ENCODE data around the gene MYG1.
A peak's percentile ranks its signal among the peaks of the same experiment; 100 is the strongest.
"Not testable (repeated sequence)": the region's sequence is repeated elsewhere in the genome, so short reads cannot be mapped to it uniquely, and the experiment has no call there.

MYG1 gene

DNA sequence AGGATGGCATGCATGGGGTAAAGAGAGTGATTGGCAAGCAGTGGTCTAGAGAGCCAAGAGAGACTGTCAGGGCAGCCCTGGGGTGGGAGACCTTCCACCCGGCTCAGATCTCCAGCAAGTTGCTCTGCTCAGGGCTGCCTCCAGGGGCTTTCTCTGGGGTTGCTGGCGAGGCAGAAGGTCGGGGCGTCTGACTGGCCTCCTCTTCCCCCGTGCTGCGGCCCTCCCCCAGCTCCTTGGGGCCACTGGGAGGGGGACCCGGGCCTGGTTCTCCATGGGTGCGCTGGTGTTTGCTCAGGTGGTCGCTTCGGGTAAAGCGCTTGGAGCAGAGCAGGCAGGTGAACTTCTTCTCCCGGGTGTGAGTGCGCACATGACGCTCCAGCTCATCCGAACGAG is 28.5 kb downstream of the MYG1 start:
- DNase-seq = no peak

DNA sequence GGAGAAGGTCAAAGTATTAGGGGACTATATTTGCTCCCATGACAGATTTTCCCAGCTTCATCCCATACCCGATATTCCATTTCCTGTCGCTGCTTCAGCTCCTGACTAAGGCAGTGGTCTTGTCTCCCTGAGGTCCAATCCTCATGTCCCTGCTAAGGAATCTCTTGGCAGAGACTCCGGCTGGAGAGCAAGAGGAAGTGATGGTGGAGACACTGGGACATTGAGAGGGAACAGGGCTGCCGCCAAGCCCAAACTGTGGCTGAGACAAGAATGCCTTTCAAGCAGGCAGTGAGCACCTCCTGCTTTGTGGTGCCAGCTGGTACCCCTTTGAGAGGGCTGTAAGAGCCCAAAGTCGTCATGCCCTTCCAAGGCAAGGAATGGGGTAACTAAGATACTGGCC is 31.2 kb downstream of the MYG1 start:
- DNase-seq = no peak

DNA sequence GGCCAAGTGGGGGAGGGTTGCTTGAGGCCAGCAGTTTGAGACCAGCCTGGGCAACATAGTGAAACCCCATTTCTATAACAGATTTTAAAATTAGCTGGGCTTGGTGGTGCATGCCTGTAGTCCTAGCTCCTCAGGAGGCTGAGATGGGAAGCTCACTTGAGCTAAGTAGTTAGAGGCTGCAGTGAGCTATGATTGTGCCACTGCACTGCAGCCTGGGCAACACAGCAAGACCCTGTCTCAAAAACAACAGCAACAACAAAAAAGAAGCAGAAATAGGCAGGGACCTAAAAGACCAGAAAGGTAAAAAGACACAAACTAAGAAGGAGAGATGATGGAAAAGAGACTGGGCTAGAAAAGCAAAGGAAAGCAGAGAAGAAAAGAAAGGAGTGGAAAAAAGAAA is 32.8 kb downstream of the MYG1 start:
- DNase-seq = not testable (repeated sequence)

- no peak for DNase-seq
Observed at GRCh38 chr12:53332744-53333143, 33.2 kb downstream of the MYG1 start.

DNA sequence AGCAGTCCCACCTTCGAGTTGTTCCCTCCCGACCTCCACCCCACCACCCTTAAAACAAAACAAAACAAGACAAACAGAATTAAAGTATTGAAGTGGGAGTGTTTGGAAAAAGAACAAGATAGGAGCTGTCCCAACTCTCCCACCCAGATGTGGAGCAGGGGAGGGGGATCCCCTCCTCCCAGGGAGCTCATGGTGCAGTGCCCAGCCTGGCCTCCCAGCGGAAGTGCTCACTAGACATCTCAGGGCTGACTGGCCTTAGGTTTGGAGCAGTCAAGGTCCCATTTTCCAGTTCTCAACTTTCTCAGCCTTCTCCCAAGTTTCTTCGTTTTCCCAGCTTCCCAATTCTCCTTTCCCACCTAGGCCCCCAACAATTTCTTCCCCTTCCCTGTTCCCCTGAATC is 33.8 kb downstream of the MYG1 start:
- no peak for DNase-seq

DNA sequence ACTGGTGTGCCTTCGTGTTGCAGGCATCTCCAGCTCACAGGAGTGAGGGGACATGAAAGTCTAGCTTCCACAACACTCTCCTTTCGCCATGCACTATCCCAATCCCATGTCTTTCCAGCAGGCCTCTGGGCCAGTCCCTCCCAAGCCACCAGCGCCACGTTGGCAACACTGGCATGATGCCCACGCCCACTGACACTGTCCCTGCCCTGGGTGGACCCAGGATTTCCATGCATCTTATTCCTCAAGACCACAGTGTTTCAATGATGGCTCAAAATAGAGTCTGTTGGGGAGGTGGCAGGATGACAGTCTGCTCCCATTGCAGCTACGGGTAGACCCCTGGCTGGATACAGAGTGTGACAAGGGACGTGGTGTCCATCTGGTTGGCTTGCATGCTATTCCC is 34.4 kb downstream of the MYG1 start:
- DNase-seq = no peak

GRCh38 chr12:53334822-53335221 is 35.3 kb downstream of the MYG1 start:
- no peak for DNase-seq

- DNase-seq = peak; percentile 43
Observed at GRCh38 chr12:53336181-53336681, 36.7 kb downstream of the MYG1 start, which contains the start of gene SP7. Gene SP7 (minus strand): TSS chr12:53336354. CDS start chr12:53335646, 708 bp downstream.

DNA sequence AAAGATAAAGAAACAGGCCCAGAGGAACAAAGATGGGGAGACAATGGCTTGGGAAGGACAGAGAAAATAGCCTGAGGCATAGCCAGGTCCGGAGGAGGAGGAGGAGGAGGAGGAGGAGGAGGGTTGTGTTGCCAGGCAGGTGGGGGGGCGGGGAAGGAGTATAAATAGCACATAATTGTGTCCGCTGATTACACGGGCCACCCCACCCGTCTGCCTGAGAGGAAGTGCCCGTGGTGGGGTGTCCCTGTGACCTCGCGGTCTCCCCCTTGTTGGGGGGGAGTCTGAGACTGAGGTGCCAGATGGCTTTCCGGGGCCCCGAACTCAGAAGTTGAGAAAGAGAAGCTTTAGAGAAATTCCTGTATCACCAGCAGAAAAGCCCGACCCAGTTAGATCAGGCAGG is 38.5 kb downstream of the MYG1 start:
- DNase-seq = no peak

DNA sequence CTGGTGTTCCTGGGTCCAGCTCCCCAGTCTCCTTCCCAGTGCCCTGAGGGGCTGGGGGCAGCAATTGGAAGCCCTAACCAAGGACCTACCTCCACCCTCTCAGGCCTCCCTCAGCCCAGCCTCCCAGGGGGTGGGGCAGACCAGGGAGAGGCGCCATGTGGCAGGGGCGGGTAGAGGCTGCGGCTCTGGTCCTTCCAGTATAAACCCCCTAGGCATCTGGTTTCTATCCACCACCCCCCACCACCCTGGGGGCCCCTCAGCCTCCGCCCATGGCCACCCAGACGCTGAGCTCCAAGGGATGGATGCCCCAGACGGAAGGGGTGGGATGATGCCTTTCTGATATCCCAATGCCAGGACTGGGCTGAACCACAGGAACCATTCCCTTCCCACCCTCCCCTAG is 39.4 kb downstream of the MYG1 start:
- DNase-seq = no peak

DNA sequence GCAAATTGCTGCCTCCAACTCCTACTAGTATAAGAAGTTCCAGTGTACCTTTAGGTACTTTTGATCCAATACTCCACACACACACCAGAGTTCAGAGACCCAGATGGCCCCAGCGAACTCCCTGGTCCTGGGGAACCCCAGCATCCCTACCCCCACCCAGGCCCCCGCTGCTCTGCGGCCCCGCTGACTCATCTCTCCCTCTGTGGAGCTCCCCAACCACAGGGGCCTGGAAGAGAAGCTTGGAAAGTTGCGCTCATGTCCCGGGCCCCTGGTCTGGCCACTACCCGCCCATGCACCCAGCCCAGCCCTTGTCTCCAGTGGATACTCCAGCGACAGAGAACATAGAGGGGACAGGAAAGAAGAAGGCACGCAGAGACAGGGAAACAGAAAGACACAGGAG is 40.9 kb downstream of the MYG1 start:
- DNase-seq = no peak

GRCh38 chr12:53343449-53343848 is 44.0 kb downstream of the MYG1 start:
- no peak for DNase-seq

- no peak for DNase-seq
Observed at GRCh38 chr12:53343969-53344368, 44.5 kb downstream of the MYG1 start.

DNA sequence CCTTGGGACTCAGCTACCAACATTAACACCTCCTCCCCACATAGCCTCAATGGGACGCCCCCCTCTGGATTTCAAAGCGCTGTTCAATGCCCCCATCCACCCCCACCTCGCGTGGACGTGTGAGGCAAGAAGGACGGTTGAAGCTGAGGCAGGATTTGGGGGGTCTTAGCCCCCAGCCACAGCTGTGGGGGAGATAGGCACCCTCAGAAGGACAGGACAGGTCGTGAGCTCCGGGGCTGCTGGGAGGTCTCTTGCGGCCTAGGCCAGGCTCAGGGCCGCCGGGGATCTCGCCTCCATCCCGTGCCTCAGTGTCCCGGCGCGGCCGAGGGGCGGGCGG is 45.0 kb downstream of the MYG1 start:
- no peak for DNase-seq

GRCh38 chr12:53344824-53345485 is 45.5 kb downstream of the MYG1 start:
- DNase-seq = peak; percentile 88

- no peak for DNase-seq
Observed at GRCh38 chr12:53345486-53346188, 46.1 kb downstream of the MYG1 start.

- DNase-seq = no peak
Observed at GRCh38 chr12:53346491-53346890, 47.0 kb downstream of the MYG1 start.

DNA sequence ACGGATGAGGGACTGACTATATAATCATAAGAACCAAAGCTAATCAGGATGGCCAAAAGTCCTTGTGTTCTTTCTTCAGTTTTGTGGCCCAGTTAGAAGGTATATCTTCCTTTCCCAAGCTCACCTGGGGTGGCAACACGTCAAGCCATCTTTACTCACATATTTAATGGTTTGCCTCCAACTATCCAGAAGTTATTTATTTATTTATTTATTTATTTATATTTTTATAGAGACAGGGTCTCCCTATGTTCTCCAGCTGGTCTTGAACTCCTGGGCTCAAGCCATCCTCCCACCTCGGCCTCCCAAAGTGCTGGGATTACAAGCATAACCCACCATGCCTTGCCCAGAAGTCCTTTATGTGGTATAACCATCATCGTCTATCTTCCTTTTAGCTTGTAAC is 48.4 kb downstream of the MYG1 start:
- DNase-seq = no peak

- DNase-seq = peak; percentile 94
Observed at GRCh38 chr12:53352331-53353256, 53.1 kb downstream of the MYG1 start.

GRCh38 chr12:53353257-53353655 is 53.8 kb downstream of the MYG1 start:
- no peak for DNase-seq

DNA sequence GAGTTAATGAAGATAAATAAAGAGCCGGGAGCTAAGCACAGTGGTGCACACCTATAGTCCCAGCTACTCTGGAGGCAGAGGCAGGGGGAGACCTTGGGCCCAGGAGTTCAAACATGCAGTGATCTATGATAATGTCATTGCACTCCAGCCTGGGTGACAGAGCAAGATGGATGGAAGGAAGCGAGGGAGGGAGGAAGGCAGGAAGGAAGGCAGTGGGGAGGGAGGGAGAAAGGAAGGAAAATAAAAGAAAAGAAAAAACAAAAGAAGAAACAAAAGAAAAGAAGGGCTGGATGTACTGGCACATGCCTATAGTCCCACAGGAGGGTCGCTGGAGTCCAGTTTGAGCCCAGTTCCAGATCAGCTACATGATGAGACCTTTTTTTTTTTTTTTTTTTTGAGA is 55.6 kb downstream of the MYG1 start:
- DNase-seq = no peak
